Peyer's patch (tissue), 4 donors: Measurements from ENCODE around the gene GARIN5A. TPM values are rescaled to one million over a fixed set of nuclear protein-coding genes. Genes with fewer than 3 reads are reported as not detected.
A peak's percentile ranks its signal among the peaks of the same experiment; 100 is the strongest.

Experiments used
- DNase-seq, 3 donors: peaks; one replicate each; pipeline ENCODE4 v3.0.0-alpha.2; 2017 to 2019
- H3K27ac ChIP-seq, 4 donors: fragments of 200-600 bp; sonication (generic); one replicate each; pipeline ENCODE4 v1.5.1; 2016 to 2019
- H3K27me3 ChIP-seq, 2 donors: fragments of 200-600 bp; sonication (generic); one replicate each; pipeline ENCODE4 v1.5.1; 2019
- H3K36me3 ChIP-seq, 3 donors: fragments of 200-600 bp; sonication (generic); one replicate each; pipeline ENCODE4 v1.5.1; 2016 to 2019
- H3K4me1 ChIP-seq, 4 donors: fragments of 200-600 bp; sonication (generic); one replicate each; pipeline ENCODE4 v1.5.1; 2016 to 2019
- H3K4me3 ChIP-seq, 4 donors: fragments of 200-600 bp; sonication (generic); 1 replicate in 3 of 4; 2 replicates in 1 of 4; pipeline ENCODE4 v1.5.1; 2016 to 2019; ENCODE audit warnings: mild to moderate bottlenecking in 1 of 4
- H3K9me3 ChIP-seq, 4 donors: fragments of 200-600 bp; sonication (generic); one replicate each; pipeline ENCODE4 v1.5.1; 2016 to 2019; ENCODE audit warnings: mild to moderate bottlenecking in 1 of 4
- POLR2A ChIP-seq, 2 donors: fragments of 450-650 bp; IDR thresholded peaks; one replicate each; pipeline ENCODE4 v1.5.1; 2017; ENCODE audit warnings: antibody characterized with exemption in 2 of 2, mild to moderate bottlenecking in 2 of 2, moderate library complexity in 2 of 2
- total RNA-seq, 4 donors: library from RNA; depleted of rRNA; stranded (reverse); fragments of >200 nt; gene quantifications; one replicate each; pipeline ENCODE4 v1.1.0, GENCODE V29; 2016
- TF ChIP-seq, protein P1 (sequence below), 6 experiments: fragments of 450-650 bp in 4 of 6; fragments of 200-600 bp in 2 of 6; sonication (generic) in 1 of 6; IDR thresholded peaks; one replicate each; pipeline ENCODE4 v1.5.1; 2017 to 2019; ENCODE audit warnings: antibody characterized with exemption in 6 of 6, mild to moderate bottlenecking in 3 of 6, moderate library complexity in 1 of 6

The GARIN5A gene
- total RNA-seq, 4 donors from 2014 or later: 2.0 to 2.5 TPM; not detected in 2

DNA sequence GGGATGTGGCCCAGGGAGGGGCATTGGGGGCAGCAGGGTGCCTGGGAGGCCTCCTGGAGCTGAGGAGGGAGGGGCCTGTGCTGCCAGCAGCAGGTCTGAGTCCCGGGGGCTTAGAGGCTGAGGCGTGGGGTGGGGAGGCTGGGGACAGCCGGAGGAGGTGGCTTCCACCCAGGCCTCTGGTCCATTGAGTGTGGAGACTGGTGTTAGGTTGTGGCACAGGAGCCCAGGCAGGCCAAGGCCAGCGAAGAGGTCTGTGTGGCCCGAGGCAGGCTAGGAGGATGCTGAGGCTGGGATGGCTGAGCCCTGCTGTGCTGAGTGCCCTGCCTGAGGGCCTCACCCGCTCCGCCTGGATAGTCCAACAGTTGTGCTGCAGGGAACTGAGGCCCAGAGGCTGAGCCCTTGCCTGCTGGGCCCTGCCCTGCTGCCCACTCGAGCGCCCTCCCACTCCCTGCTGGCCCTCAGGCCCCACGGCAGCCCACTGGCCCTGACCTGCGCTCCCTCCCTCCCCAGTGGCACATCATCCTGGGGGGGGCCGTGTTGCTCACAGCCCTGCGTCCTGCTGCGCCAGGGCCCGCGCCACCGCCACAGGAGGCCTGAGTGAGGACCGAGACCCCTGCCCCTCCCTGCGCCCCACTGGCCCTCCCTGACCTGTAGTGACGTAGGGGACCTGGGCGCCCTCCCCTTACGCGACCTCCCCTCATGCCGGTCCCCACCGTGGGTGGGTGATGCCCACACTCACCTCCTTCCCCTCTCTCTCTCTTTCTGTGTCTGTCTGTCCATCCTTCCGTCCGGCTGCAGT, 4.9 kb upstream of the GARIN5A start:
- DNase-seq: peak in 1 of 3 donors; percentile 29

DNA sequence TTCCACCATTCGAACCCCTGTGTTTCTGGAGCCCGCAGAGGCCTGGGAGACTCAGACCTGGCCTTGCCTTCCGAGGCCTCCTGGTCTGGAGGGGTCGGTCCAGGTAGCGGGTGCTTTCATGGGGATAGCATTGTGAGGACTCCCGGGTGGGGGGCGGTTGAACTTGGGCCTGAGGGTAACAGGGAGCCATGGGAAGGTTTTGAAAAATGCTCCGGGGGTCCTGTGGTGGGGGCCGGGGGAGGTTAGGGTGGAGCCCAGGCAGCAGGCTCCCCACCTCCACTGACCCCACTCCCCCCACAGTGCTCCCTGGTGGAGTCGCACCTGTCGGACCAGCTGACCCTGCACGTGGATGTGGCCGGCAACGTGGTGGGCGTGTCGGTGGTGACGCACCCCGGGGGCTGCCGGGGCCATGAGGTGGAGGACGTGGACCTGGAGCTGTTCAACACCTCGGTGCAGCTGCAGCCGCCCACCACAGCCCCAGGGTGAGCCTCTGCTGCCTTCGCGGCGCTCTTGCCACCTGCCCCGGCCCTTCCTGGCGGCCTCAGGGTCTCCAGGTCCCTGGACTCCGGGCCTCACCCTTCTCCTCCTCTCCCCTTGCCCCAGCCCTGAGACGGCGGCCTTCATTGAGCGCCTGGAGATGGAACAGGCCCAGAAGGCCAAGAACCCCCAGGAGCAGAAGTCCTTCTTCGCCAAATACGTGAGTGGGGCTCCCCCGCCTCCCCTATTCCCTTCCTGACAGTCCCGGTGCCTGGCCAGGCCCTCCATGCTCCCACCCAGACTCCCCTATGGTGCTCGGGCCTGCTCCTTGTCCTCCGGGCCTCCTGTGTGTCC, 3.8 kb upstream of the GARIN5A start:
- H3K36me3 ChIP-seq: peaks cover 0 to 63% (median 0%) of the 10 kb centered on the region in 3 donors
- H3K27me3 ChIP-seq: no peaks in the 10 kb centered on the region
- H3K4me1 ChIP-seq: peaks cover 0 to 16% (median 9%) of the 10 kb centered on the region in 4 donors
- no peaks in the 10 kb centered on the region for H3K9me3 ChIP-seq
- peak in 1 of 3 donors; percentile 16 for DNase-seq
- TF ChIP-seq, protein P1, sequence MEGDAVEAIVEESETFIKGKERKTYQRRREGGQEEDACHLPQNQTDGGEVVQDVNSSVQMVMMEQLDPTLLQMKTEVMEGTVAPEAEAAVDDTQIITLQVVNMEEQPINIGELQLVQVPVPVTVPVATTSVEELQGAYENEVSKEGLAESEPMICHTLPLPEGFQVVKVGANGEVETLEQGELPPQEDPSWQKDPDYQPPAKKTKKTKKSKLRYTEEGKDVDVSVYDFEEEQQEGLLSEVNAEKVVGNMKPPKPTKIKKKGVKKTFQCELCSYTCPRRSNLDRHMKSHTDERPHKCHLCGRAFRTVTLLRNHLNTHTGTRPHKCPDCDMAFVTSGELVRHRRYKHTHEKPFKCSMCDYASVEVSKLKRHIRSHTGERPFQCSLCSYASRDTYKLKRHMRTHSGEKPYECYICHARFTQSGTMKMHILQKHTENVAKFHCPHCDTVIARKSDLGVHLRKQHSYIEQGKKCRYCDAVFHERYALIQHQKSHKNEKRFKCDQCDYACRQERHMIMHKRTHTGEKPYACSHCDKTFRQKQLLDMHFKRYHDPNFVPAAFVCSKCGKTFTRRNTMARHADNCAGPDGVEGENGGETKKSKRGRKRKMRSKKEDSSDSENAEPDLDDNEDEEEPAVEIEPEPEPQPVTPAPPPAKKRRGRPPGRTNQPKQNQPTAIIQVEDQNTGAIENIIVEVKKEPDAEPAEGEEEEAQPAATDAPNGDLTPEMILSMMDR (IDR thresholded peaks at IDR 0.05): no peak
- TF ChIP-seq POLR2A (IDR thresholded peaks at IDR 0.05): no peak
- no peak overlapping the region for H3K4me3 ChIP-seq
- no peak overlapping the region for H3K27ac ChIP-seq

More for the DNA sequence above, 4.9 kb upstream of the GARIN5A start:
- Histone ChIP-seq H3K9me3 (no peaks in the 10 kb centered on the region), H3K4me1 (peaks cover 0 to 16% (median 9%) of the 10 kb centered on the region in 4 donors), H3K27ac (no peak overlapping the region), H3K36me3 (peaks cover 0 to 63% (median 0%) of the 10 kb centered on the region in 3 donors), H3K27me3 (no peaks in the 10 kb centered on the region), H3K4me3 (no peak overlapping the region)
- TF ChIP-seq POLR2A (IDR thresholded peaks at IDR 0.05): no peak
- TF ChIP-seq, protein P1 (IDR thresholded peaks at IDR 0.05): no peak

DNA sequence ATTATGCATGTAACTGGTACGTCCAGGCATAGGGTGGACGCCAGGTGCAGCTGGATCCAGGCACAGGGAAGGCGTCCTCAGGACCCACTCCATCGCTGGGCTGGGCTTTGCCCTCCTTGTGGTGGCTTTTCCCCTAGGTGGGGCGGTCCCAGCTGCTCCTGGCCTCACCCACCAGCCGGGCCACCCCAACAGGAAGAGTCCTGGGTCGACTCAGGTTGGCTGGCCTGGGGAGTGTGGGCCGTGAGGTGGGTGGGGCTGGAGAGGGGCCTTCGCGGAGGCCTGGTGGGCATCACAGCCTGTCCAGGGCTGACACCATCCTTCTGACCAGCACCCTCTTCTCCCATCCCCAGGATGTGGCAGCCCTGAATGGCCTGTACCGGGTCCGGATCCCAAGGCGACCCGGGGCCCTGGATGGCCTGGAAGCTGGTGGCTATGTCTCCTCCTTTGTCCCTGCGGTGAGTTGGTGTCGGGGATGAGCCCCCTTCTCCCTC, 3.2 kb upstream of the GARIN5A start:
- TF ChIP-seq, protein P1 (IDR thresholded peaks at IDR 0.05): no peak
- TF ChIP-seq POLR2A (IDR thresholded peaks at IDR 0.05): no peak
- Histone ChIP-seq H3K27me3 (no peaks in the 10 kb centered on the region), H3K36me3 (peaks cover 0 to 58% (median 0%) of the 10 kb centered on the region in 3 donors), H3K27ac (no peak overlapping the region), H3K9me3 (no peaks in the 10 kb centered on the region), H3K4me3 (no peak overlapping the region), H3K4me1 (peaks cover 0 to 16% (median 9%) of the 10 kb centered on the region in 4 donors)
- peak in 1 of 3 donors; percentile 33 for DNase-seq

DNA sequence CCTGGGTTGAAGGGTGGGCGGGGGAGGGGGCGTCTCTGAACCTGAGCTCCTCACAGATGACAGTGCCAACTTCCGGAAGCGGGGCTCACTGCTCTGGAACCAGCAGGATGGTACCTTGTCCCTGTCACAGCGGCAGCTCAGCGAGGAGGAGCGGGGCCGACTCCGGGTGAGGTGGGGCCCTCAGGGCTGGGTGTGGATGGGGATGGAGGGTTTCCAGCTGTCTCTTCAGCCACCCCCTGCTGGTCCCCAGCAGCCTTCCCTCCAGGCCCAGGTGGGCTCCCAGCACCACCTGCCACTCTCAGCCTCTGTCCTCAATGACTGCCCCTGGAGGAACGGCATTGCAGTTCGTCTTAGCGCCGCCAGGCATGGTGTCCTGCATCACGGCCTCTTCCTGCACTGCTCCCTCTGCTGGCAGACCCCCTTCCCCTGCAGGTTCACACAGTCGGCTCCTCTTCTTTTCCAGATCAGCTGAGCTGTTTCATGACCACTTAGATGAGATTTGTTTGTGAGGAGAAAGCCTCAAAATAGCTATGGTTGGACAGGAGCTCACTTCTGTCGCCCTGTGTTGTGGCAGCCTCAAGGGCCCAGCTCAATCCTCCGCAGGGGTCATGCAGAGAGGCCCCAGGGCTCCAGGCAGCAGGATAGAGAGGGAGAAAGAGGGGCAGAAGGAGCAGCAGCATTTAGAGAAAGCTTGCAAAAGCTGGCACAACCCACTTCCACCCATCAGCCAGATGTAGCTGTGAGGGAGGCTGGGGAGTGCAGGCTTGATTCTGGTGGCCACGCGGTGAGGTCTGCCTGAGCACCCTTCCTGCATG, 2.5 kb upstream of the GARIN5A start:
- Histone ChIP-seq H3K27me3 (no peaks in the 10 kb centered on the region), H3K4me3 (no peak overlapping the region), H3K9me3 (no peaks in the 10 kb centered on the region), H3K4me1 (peaks cover 0 to 16% (median 9%) of the 10 kb centered on the region in 4 donors), H3K36me3 (peaks cover 0 to 54% (median 0%) of the 10 kb centered on the region in 3 donors), H3K27ac (no peak overlapping the region)
- TF ChIP-seq, protein P1 (IDR thresholded peaks at IDR 0.05): peak in 2 of 6 experiments; percentile 4 to 6
- TF ChIP-seq POLR2A (IDR thresholded peaks at IDR 0.05): no peak
- peak in 1 of 3 donors; percentile 41 for DNase-seq
